Measurements from ENCODE around the gene PAMR1.
A peak's percentile ranks its signal among the peaks of the same experiment; 100 is the strongest.

The PAMR1 gene

DNA sequence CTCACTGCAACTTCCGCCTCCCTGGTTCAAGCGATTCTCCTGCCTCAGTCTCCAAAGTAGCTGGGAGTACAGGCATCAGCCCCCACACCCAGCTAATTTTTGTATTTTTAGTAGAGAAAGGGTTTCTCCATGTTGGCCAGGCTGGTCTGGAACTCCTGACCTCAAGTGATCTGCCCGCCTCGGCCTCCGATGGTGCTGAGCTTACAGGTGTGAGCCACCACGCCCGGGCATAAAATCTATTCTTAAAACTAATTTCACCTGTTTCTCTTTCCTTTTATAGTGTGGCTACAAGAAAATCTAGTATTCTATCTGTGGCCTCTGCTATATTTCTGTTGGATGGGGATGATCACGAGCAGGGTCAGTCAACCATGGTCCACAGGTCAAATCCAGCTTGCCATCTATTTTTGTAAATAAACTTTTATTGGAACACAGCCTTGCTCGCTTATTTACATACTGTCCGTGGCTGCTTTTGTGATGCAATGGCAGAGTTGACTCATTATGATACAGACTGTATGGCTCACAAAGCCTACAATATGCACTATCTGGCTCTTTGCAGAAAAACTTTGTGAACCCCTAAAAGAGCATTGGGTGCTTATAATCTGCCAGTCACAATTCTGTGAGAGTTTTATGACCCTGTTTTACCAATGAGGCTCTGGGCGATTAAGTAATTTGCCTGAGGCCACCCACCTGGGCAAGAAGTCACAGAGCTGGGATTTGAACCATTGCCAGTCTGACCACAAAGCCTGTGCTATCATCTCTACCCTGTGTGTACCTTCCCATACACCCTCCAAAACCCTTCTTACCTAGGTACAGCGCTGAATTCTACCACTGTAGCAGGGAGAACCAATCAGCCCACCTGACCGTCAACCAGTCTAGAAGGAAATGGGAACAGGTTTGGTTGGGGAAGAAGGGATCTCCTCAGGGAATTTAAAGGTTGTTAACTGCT is 134.4 kb downstream of the PAMR1 start:
- Histone ChIP-seq H3F3A (ENCODE audit: insufficient read depth) (no peaks in the 10 kb centered on the region), H3K4me2 (ENCODE audit: low read depth, low read length, poor library complexity, severe bottlenecking) (peak overlapping the region; percentile 14), H3K4me3 (ENCODE audit: insufficient read depth, low read length, poor library complexity, severe bottlenecking) (no peak overlapping the region), H4K20me1 (ENCODE audit: low read depth, low read length) (no peaks in the 10 kb centered on the region), H3K27ac (ENCODE audit: low read depth, low read length) (no peak overlapping the region), H3K9me2 (replicated peaks; ENCODE audit: insufficient read depth, low read length) (no peaks in the 10 kb centered on the region), H2AFZ (ENCODE audit: low read depth, low read length, severe bottlenecking) (no peak overlapping the region), H3K9ac (ENCODE audit: low read length) (no peak overlapping the region), H3K27me3 (ENCODE audit: low read length) (no peaks in the 10 kb centered on the region), H3K9me3 (ENCODE audit: insufficient read depth, low read length) (no peaks in the 10 kb centered on the region), H3K79me2 (ENCODE audit: insufficient read depth, low read length) (no peaks in the 10 kb centered on the region), H3K36me3 (ENCODE audit: low read length) (no peaks in the 10 kb centered on the region)
- TF ChIP-seq EZH2phosphoT487 (conservative IDR thresholded peaks at IDR 0.05; ENCODE audit: low read length), result no peak
- TF ChIP-seq, protein P1, sequence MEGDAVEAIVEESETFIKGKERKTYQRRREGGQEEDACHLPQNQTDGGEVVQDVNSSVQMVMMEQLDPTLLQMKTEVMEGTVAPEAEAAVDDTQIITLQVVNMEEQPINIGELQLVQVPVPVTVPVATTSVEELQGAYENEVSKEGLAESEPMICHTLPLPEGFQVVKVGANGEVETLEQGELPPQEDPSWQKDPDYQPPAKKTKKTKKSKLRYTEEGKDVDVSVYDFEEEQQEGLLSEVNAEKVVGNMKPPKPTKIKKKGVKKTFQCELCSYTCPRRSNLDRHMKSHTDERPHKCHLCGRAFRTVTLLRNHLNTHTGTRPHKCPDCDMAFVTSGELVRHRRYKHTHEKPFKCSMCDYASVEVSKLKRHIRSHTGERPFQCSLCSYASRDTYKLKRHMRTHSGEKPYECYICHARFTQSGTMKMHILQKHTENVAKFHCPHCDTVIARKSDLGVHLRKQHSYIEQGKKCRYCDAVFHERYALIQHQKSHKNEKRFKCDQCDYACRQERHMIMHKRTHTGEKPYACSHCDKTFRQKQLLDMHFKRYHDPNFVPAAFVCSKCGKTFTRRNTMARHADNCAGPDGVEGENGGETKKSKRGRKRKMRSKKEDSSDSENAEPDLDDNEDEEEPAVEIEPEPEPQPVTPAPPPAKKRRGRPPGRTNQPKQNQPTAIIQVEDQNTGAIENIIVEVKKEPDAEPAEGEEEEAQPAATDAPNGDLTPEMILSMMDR (IDR thresholded peaks at IDR 0.05; ENCODE audit: insufficient read depth, low read length, poor library complexity, severe bottlenecking), result no peak

GRCh38 chr11:35389897-35390465 is 135.4 kb downstream of the PAMR1 start:
- no peaks in the 10 kb centered on the region for H3K27me3 ChIP-seq (ENCODE audit: low read length)
- no peak overlapping the region for H3K4me2 ChIP-seq (ENCODE audit: low read depth, low read length, poor library complexity, severe bottlenecking)
- H3K9me2 ChIP-seq (replicated peaks; ENCODE audit: insufficient read depth, low read length), result no peaks in the 10 kb centered on the region
- H3K9me3 ChIP-seq (ENCODE audit: insufficient read depth, low read length), result no peaks in the 10 kb centered on the region
- H3K27ac ChIP-seq (ENCODE audit: low read depth, low read length), result no peak overlapping the region
- TF ChIP-seq, protein P1 (IDR thresholded peaks at IDR 0.05; ENCODE audit: insufficient read depth, low read length, poor library complexity, severe bottlenecking), result no peak
- TF ChIP-seq EZH2phosphoT487 (conservative IDR thresholded peaks at IDR 0.05; ENCODE audit: low read length), result no peak
- no peaks in the 10 kb centered on the region for H3K79me2 ChIP-seq (ENCODE audit: insufficient read depth, low read length)
- H3K4me3 ChIP-seq (ENCODE audit: insufficient read depth, low read length, poor library complexity, severe bottlenecking), result no peak overlapping the region
- H3K9ac ChIP-seq (ENCODE audit: low read length), result no peak overlapping the region
- no peaks in the 10 kb centered on the region for H4K20me1 ChIP-seq (ENCODE audit: low read depth, low read length)
- no peaks in the 10 kb centered on the region for H3K36me3 ChIP-seq (ENCODE audit: low read length)
- H2AFZ ChIP-seq (ENCODE audit: low read depth, low read length, severe bottlenecking), result no peak overlapping the region
- no peaks in the 10 kb centered on the region for H3F3A ChIP-seq (ENCODE audit: insufficient read depth)

DNA sequence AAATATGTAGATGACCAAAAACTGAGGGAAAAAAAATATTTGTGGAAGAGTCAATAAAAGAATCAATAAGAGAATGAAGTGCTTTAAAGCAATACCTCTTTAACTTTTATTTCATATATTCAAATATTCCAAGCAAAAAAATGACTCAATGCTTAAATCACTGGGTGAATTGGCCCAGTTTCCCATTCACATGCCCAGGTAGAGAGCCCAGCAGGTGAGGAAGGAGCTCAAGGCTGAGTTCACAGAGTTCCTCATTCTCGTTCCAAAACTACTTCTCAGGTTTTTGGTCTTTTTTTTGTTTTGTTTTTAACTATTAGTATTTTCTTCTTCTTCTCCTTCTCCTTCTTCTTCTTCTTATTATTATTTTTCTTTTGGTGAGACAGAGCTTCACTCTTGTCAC is 136.3 kb downstream of the PAMR1 start:
- no peaks in the 10 kb centered on the region for H3K36me3 ChIP-seq (ENCODE audit: low read length)
- H3K9ac ChIP-seq (ENCODE audit: low read length), result no peak overlapping the region
- no peak overlapping the region for H3K4me2 ChIP-seq (ENCODE audit: low read depth, low read length, poor library complexity, severe bottlenecking)
- H3K79me2 ChIP-seq (ENCODE audit: insufficient read depth, low read length), result no peaks in the 10 kb centered on the region
- H3K9me2 ChIP-seq (replicated peaks; ENCODE audit: insufficient read depth, low read length), result no peaks in the 10 kb centered on the region
- H3K4me3 ChIP-seq (ENCODE audit: insufficient read depth, low read length, poor library complexity, severe bottlenecking), result no peak overlapping the region
- H3K27ac ChIP-seq (ENCODE audit: low read depth, low read length), result no peak overlapping the region
- no peaks in the 10 kb centered on the region for H3F3A ChIP-seq (ENCODE audit: insufficient read depth)
- TF ChIP-seq EZH2phosphoT487 (conservative IDR thresholded peaks at IDR 0.05; ENCODE audit: low read length), result no peak
- TF ChIP-seq, protein P1 (IDR thresholded peaks at IDR 0.05; ENCODE audit: insufficient read depth, low read length, poor library complexity, severe bottlenecking), result no peak
- no peaks in the 10 kb centered on the region for H4K20me1 ChIP-seq (ENCODE audit: low read depth, low read length)
- H3K27me3 ChIP-seq (ENCODE audit: low read length), result no peaks in the 10 kb centered on the region
- H2AFZ ChIP-seq (ENCODE audit: low read depth, low read length, severe bottlenecking), result no peak overlapping the region
- H3K9me3 ChIP-seq (ENCODE audit: insufficient read depth, low read length), result no peaks in the 10 kb centered on the region

Data from SU-DHL-6 (cell line).